ENCODE data around the gene ZNF234. TPM values are rescaled to one million over a fixed set of nuclear protein-coding genes. Genes with fewer than 3 reads are reported as not detected.
"Not testable (repeated sequence)": the region's sequence is repeated elsewhere in the genome, so short reads cannot be mapped to it uniquely, and the experiment has no call there.

ZNF234 gene
- total and polyA plus RNA-seq, 2 donors (not counting 1 experiment from before 2014, with no cell fraction given) = 5.7 to 13.9 TPM

DNA sequence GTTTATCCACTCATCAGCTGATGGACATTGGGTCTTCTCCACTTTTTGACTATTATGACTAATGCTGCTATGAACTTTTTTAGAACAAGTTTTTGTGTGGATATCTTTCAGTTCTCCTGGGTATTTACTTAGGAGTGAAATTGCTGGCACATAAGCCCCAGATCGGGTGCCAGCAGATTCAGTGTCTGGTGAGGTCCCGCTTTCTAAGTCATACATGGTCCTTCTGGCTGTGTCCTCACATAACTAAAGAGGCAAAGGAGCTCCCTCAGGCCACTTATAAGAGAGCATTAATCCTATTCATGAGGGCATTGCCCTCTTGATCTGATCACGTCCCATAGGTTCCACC is 22.9 kb downstream of the ZNF234 start:
- Histone ChIP-seq H3K27me3 (ENCODE audit: control insufficient read depth, insufficient read depth, low read length) (no peaks in the 10 kb centered on the region), H3K4me1 (ENCODE audit: control insufficient read depth, extremely low read depth, insufficient read depth, low read length) (peaks cover 4% of the 10 kb centered on the region), H4K20me1 (ENCODE audit: control insufficient read depth, extremely low read depth, insufficient read depth, low read length) (no peaks in the 10 kb centered on the region), H2AFZ (ENCODE audit: low read length) (peak overlapping the region; percentile 52), H3K79me2 (ENCODE audit: control insufficient read depth, insufficient read depth, low read length) (peaks cover 10% of the 10 kb centered on the region), H3K27ac (ENCODE audit: insufficient read depth, low read length) (no peak overlapping the region), H3K4me2 (ENCODE audit: extremely low read depth, insufficient read depth, low read length) (peak overlapping the region; percentile 78), H3K4me3 (replicated peaks in 1 of 4; ENCODE audit: control extremely low read depth in 1 of 4, insufficient read depth in 1 of 4, low read depth in 3 of 4, low read length in 4 of 4) (peak overlapping the region; percentile 78 to 98 (median 86)), H3K9me3 (ENCODE audit: control insufficient read depth, insufficient read depth, low read depth, low read length) (no peaks in the 10 kb centered on the region), H3K36me3 (ENCODE audit: control insufficient read depth, insufficient read depth, low read length) (no peaks in the 10 kb centered on the region), H3K9ac (ENCODE audit: insufficient read depth, low read length) (no peak overlapping the region)
- DNase-seq (ENCODE audit: low read depth in 2 of 2) = no peak
- TF ChIP-seq EZH2 (IDR thresholded peaks at IDR 0.05; ENCODE audit: low read length, missing control alignments) = no peak
- TF ChIP-seq, protein P1, sequence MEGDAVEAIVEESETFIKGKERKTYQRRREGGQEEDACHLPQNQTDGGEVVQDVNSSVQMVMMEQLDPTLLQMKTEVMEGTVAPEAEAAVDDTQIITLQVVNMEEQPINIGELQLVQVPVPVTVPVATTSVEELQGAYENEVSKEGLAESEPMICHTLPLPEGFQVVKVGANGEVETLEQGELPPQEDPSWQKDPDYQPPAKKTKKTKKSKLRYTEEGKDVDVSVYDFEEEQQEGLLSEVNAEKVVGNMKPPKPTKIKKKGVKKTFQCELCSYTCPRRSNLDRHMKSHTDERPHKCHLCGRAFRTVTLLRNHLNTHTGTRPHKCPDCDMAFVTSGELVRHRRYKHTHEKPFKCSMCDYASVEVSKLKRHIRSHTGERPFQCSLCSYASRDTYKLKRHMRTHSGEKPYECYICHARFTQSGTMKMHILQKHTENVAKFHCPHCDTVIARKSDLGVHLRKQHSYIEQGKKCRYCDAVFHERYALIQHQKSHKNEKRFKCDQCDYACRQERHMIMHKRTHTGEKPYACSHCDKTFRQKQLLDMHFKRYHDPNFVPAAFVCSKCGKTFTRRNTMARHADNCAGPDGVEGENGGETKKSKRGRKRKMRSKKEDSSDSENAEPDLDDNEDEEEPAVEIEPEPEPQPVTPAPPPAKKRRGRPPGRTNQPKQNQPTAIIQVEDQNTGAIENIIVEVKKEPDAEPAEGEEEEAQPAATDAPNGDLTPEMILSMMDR (conservative IDR thresholded peaks at IDR 0.05 in 1 of 2, IDR thresholded peaks at IDR 0.05 in 1 of 2; ENCODE audit: low read depth in 1 of 2, low read length in 2 of 2) = no peak

- peaks cover 10% of the 10 kb centered on the region for H3K79me2 ChIP-seq (ENCODE audit: control insufficient read depth, insufficient read depth, low read length)
- H3K9ac ChIP-seq (ENCODE audit: insufficient read depth, low read length) = peak within 1 kb of the TSS; percentile 75
- peak within 1 kb of the TSS; percentile 78 to 98 (median 86) for H3K4me3 ChIP-seq (replicated peaks in 1 of 4; ENCODE audit: control extremely low read depth in 1 of 4, insufficient read depth in 1 of 4, low read depth in 3 of 4, low read length in 4 of 4)
- TF ChIP-seq, protein P1 (conservative IDR thresholded peaks at IDR 0.05 in 1 of 2, IDR thresholded peaks at IDR 0.05 in 1 of 2; ENCODE audit: low read depth in 1 of 2, low read length in 2 of 2) = no peak
- no peak for TF ChIP-seq EZH2 (IDR thresholded peaks at IDR 0.05; ENCODE audit: low read length, missing control alignments)
- H2AFZ ChIP-seq (ENCODE audit: low read length) = peak within 1 kb of the TSS; percentile 84
- peak; percentile 99 to 100 for DNase-seq (ENCODE audit: low read depth in 2 of 2)
- peak within 1 kb of the TSS; percentile 85 for H3K4me2 ChIP-seq (ENCODE audit: extremely low read depth, insufficient read depth, low read length)
- peaks cover 4% of the 10 kb centered on the region for H3K4me1 ChIP-seq (ENCODE audit: control insufficient read depth, extremely low read depth, insufficient read depth, low read length)
- H4K20me1 ChIP-seq (ENCODE audit: control insufficient read depth, extremely low read depth, insufficient read depth, low read length) = no peaks in the 10 kb centered on the region
- no peaks in the 10 kb centered on the region for H3K27me3 ChIP-seq (ENCODE audit: control insufficient read depth, insufficient read depth, low read length)
- peak within 1 kb of the TSS; percentile 93 for H3K27ac ChIP-seq (ENCODE audit: insufficient read depth, low read length)
- H3K9me3 ChIP-seq (ENCODE audit: control insufficient read depth, insufficient read depth, low read depth, low read length) = no peaks in the 10 kb centered on the region
- peaks cover 4% of the 10 kb centered on the region for H3K36me3 ChIP-seq (ENCODE audit: control insufficient read depth, insufficient read depth, low read length)
These were observed 23.5 kb downstream of the ZNF234 start, which contains the start of gene ZNF226 for GRCh38 chr19:44164673-44165512. Gene ZNF226, plus strand, starts transcription at chr19:44165100. Its CDS starts 4,981 bp downstream, at chr19:44170081.

DNA sequence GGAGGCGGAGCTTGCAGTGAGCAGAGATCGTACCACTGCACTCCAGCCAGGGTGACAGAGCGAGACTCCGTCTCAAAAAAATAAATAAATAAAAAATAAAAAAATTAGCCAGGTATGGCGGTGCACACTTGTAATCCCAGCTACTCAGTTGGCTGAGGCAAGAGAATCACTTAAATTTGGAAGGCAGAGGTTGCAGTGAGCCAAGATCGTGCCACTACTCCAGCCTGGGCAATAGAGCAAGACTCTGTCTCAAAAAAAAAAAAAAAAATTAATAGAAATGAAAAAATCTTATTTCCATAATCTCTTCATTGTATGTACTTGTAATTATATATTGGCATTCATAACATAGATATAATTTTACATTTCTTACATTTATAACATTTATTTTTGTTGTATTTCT is 29.3 kb downstream of the ZNF234 start:
- not testable (repeated sequence) for H3K4me3 ChIP-seq (replicated peaks in 1 of 4; ENCODE audit: control extremely low read depth in 1 of 4, insufficient read depth in 1 of 4, low read depth in 3 of 4, low read length in 4 of 4); H2AFZ ChIP-seq (ENCODE audit: low read length)
- peaks cover 21% of the 10 kb centered on the region for H3K36me3 ChIP-seq (ENCODE audit: control insufficient read depth, insufficient read depth, low read length)

More for the DNA sequence above, 29.3 kb downstream of the ZNF234 start:
- H3K4me1 ChIP-seq (ENCODE audit: control insufficient read depth, extremely low read depth, insufficient read depth, low read length); DNase-seq (ENCODE audit: low read depth in 2 of 2); H3K9me3 ChIP-seq (ENCODE audit: control insufficient read depth, insufficient read depth, low read depth, low read length); H3K9ac ChIP-seq (ENCODE audit: insufficient read depth, low read length); H3K79me2 ChIP-seq (ENCODE audit: control insufficient read depth, insufficient read depth, low read length); H3K27ac ChIP-seq (ENCODE audit: insufficient read depth, low read length); H4K20me1 ChIP-seq (ENCODE audit: control insufficient read depth, extremely low read depth, insufficient read depth, low read length); H3K27me3 ChIP-seq (ENCODE audit: control insufficient read depth, insufficient read depth, low read length); H3K4me2 ChIP-seq (ENCODE audit: extremely low read depth, insufficient read depth, low read length): not testable (repeated sequence)
